Endothelial cell of hepatic sinusoid (primary cell): ENCODE data around the gene TEF.

ENCODE experiments used
- in situ Hi-C: cut with HindIII; loops from 2 replicates; pipeline ENCODE4 v1.10.0; 2017; ENCODE audit warnings: low sequenced_read_pairs

Gene TEF

GRCh38 chr22:41353862-41354575 is 27.7 kb upstream of the TEF start:
- in situ Hi-C loops = no loop called here

GRCh38 chr22:41354979-41355378 is 26.8 kb upstream of the TEF start:
- in situ Hi-C loops = no loop called here

GRCh38 chr22:41355895-41356294 is 25.8 kb upstream of the TEF start:
- in situ Hi-C loops = no loop called here

GRCh38 chr22:41356430-41357028 is 25.2 kb upstream of the TEF start:
- in situ Hi-C loops = no loop called here

- in situ Hi-C loops = no loop called here
Observed at GRCh38 chr22:41357191-41357590, 24.6 kb upstream of the TEF start.

- in situ Hi-C loops = no loop called here
Observed at GRCh38 chr22:41358927-41359326, 22.8 kb upstream of the TEF start.

GRCh38 chr22:41359376-41359775 is 22.4 kb upstream of the TEF start:
- in situ Hi-C loops = no loop called here

- in situ Hi-C loops = no loop called here
Observed at GRCh38 chr22:41360126-41360525, 21.6 kb upstream of the TEF start.

GRCh38 chr22:41361716-41362310 is 19.9 kb upstream of the TEF start:
- in situ Hi-C loops = no loop called here

- in situ Hi-C loops = no loop called here
Observed at GRCh38 chr22:41362615-41363014, 19.1 kb upstream of the TEF start.

- in situ Hi-C loops = no loop called here
Observed at GRCh38 chr22:41364233-41364632, 17.5 kb upstream of the TEF start.

- in situ Hi-C loops = no loop called here
Observed at GRCh38 chr22:41364955-41365354, 16.8 kb upstream of the TEF start.

- in situ Hi-C loops = no loop called here
Observed at GRCh38 chr22:41365425-41365824, 16.3 kb upstream of the TEF start.

- in situ Hi-C loops = no loop called here
Observed at GRCh38 chr22:41366323-41367029, 15.3 kb upstream of the TEF start.

- in situ Hi-C loops = no loop called here
Observed at GRCh38 chr22:41367039-41367679, 14.6 kb upstream of the TEF start.

GRCh38 chr22:41367680-41368542 is 13.8 kb upstream of the TEF start:
- in situ Hi-C loops = no loop called here

GRCh38 chr22:41368543-41369423 is 13.0 kb upstream of the TEF start:
- in situ Hi-C loops = no loop called here

GRCh38 chr22:41369424-41369745 is 12.4 kb upstream of the TEF start:
- in situ Hi-C loops = no loop called here

GRCh38 chr22:41369837-41370236 is 11.9 kb upstream of the TEF start:
- in situ Hi-C loops = no loop called here

GRCh38 chr22:41377846-41378245 is 3.9 kb upstream of the TEF start:
- in situ Hi-C loops = no loop called here
